HG03460 (cell line): Measurements from ENCODE around the gene TNRC6A.

Source experiments
- ATAC-seq: cut with Tn5 transposase; IDR thresholded peaks from one replicate; pipeline ENCODE4 v1.9.1; 2021; ENCODE audit not compliant: unreplicated experiment

TNRC6A gene

GRCh38 chr16:24755201-24755874 is 25.9 kb downstream of the TNRC6A start:
- no peak for ATAC-seq

GRCh38 chr16:24758373-24758772 is 28.9 kb downstream of the TNRC6A start:
- ATAC-seq: no peak

- no peak for ATAC-seq
These were observed 29.6 kb downstream of the TNRC6A start for GRCh38 chr16:24759006-24759405.

GRCh38 chr16:24761526-24761925 is 32.1 kb downstream of the TNRC6A start:
- no peak for ATAC-seq

- ATAC-seq: no peak
These were observed 35.5 kb downstream of the TNRC6A start for GRCh38 chr16:24764916-24765315.

GRCh38 chr16:24766057-24766456 is 36.6 kb downstream of the TNRC6A start:
- ATAC-seq: no peak

- no peak for ATAC-seq
These were observed 40.4 kb downstream of the TNRC6A start for GRCh38 chr16:24769806-24770205.

GRCh38 chr16:24771132-24771778 is 41.8 kb downstream of the TNRC6A start:
- no peak for ATAC-seq

- no peak for ATAC-seq
These were observed 42.3 kb downstream of the TNRC6A start for GRCh38 chr16:24771779-24772157.

- ATAC-seq: no peak
These were observed 44.4 kb downstream of the TNRC6A start for GRCh38 chr16:24773771-24774427.

- no peak for ATAC-seq
These were observed 45.1 kb downstream of the TNRC6A start for GRCh38 chr16:24774510-24774909.

GRCh38 chr16:24775455-24775854 is 46.0 kb downstream of the TNRC6A start:
- no peak for ATAC-seq

- ATAC-seq: no peak
These were observed 47.2 kb downstream of the TNRC6A start for GRCh38 chr16:24776501-24777220.

- ATAC-seq: no peak
These were observed 49.2 kb downstream of the TNRC6A start for GRCh38 chr16:24778671-24779070.

GRCh38 chr16:24781256-24781655 is 51.8 kb downstream of the TNRC6A start:
- no peak for ATAC-seq

- no peak for ATAC-seq
These were observed 54.7 kb downstream of the TNRC6A start for GRCh38 chr16:24784121-24784520.

GRCh38 chr16:24789881-24790280 is 60.4 kb downstream of the TNRC6A start:
- no peak for ATAC-seq

GRCh38 chr16:24800586-24800985 is 71.1 kb downstream of the TNRC6A start:
- ATAC-seq: no peak

- ATAC-seq: no peak
These were observed 72.4 kb downstream of the TNRC6A start for GRCh38 chr16:24801761-24802302.

- no peak for ATAC-seq
These were observed 76.0 kb downstream of the TNRC6A start for GRCh38 chr16:24805484-24805883.

- no peak for ATAC-seq
These were observed 77.8 kb downstream of the TNRC6A start for GRCh38 chr16:24807301-24807700.
